ENCODE measurements around the gene FUT3. TPM values are rescaled to one million over a fixed set of nuclear protein-coding genes. Genes with fewer than 3 reads are reported as not detected.

The FUT3 gene
- total and polyA plus RNA-seq, 9 of the 15 experiments (the other 6 are each of a cell fraction or from before 2014, with no cell fraction given), result 0.09 TPM; not detected in 8

DNA sequence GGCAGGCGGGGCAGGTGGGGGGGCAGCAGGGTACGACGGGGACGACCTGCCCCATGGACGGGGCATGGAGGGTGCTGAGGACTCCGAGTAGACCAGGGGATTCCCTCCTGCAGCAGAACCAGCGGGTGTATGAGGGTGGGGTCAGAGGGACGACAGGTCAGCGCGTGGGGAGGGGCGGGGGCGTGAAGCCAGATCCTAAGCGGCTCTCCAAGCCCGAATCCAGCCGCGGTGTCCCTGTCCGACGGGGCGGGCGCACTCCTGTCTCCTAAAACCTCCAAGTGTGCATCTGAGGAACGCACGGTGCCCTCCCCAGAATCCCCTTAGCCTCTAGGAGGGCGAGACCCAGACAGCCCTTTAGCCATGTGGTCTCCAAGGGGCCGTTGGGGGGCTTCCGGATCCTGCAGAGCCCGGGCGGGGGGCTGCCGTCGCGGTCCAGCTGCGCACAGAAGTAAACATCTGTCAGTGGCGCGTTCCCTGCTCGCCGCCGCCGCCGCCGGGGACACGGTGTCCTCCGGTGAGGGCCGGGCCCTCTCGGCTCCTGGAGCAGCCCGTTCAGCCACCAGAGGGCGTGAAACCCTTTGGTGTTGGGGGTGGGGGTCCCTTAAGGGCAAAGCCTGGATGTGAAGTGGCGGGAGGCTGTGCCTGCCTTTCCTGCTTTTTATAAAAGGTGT is 45.7 kb downstream of the FUT3 start (continued):
- TF ChIP-seq MNT (conservative IDR thresholded peaks at IDR 0.05), result peak in 1 of 2 experiments; percentile 61; a peak in 2 of 4 replicates
- TF ChIP-seq, protein P1, sequence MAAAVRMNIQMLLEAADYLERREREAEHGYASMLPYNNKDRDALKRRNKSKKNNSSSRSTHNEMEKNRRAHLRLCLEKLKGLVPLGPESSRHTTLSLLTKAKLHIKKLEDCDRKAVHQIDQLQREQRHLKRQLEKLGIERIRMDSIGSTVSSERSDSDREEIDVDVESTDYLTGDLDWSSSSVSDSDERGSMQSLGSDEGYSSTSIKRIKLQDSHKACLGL (CRISPR knock-in tag; IDR thresholded peaks at IDR 0.05; ENCODE audit: borderline replicate concordance, poor library complexity, severe bottlenecking), result no peak
- 0 out of 2 replicates have a peak, but pooled peaks have one; percentile 23 for TF ChIP-seq HDAC2 (IDR thresholded peaks at IDR 0.05)
- TF ChIP-seq, protein P2, sequence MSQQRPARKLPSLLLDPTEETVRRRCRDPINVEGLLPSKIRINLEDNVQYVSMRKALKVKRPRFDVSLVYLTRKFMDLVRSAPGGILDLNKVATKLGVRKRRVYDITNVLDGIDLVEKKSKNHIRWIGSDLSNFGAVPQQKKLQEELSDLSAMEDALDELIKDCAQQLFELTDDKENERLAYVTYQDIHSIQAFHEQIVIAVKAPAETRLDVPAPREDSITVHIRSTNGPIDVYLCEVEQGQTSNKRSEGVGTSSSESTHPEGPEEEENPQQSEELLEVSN (IDR thresholded peaks at IDR 0.05; ENCODE audit: borderline replicate concordance in 1 of 2, extremely low read depth in 1 of 2, insufficient read depth in 1 of 2, insufficient read length in 1 of 2, low read depth in 1 of 2, low read length in 1 of 2, poor library complexity in 1 of 2, severe bottlenecking in 1 of 2), result peak; percentile 32 to 48
- TF ChIP-seq CC2D1A (IDR thresholded peaks at IDR 0.05), result no peak
- TF ChIP-seq FOS (IDR thresholded peaks at IDR 0.05; ENCODE audit: extremely low read depth, insufficient read length), result no peak
- TF ChIP-seq RBFOX2 (IDR thresholded peaks at IDR 0.05; ENCODE audit: low read depth, low read length), result peak; percentile 50; the same call in 1 of the 2 replicates
- TF ChIP-seq ZBTB1 (CRISPR knock-in tag; IDR thresholded peaks at IDR 0.05; ENCODE audit: borderline replicate concordance, low read depth), result no peak
- peak; percentile 57; the same call in 1 of the 2 replicates for TF ChIP-seq EGR1 (conservative IDR thresholded peaks at IDR 0.05)
- no peak for TF ChIP-seq SMARCC2 (IDR thresholded peaks at IDR 0.05; ENCODE audit: low read depth)
- peak; percentile 36; the same call in 1 of the 2 replicates for TF ChIP-seq CREB3L1 (IDR thresholded peaks at IDR 0.05; ENCODE audit: borderline replicate concordance, low read depth)
- TF ChIP-seq E2F3 (CRISPR knock-in tag; IDR thresholded peaks at IDR 0.05), result no peak
- peak; percentile 77 for TF ChIP-seq REST (IDR thresholded peaks at IDR 0.05; ENCODE audit: borderline replicate concordance)
- no peak for TF ChIP-seq REST (CRISPR knock-in tag; IDR thresholded peaks at IDR 0.05; ENCODE audit: low read depth)

All from K562 (cell line).